Prostate gland (tissue), 2 donors: ENCODE data around the gene LBHD2.

Experiments
- POLR2A ChIP-seq: fragments of 450-650 bp; IDR thresholded peaks from one replicate; pipeline ENCODE4 v1.6.1; 2016; ENCODE audit warnings: antibody characterized with exemption, mild to moderate bottlenecking
- POLR2AphosphoS5 ChIP-seq: sonication (generic); formaldehyde crosslinking; IDR thresholded peaks from one replicate; pipeline ENCODE4 v1.6.1; 2017; ENCODE audit warnings: antibody characterized with exemption
- TF ChIP-seq, protein P1 (sequence below), 4 experiments: fragments of 200-600 bp in 2 of 4; fragments of 450-650 bp in 2 of 4; sonication (generic) in 2 of 4; IDR thresholded peaks; 1 replicate in 3 of 4; 2 replicates in 1 of 4; pipeline ENCODE4 v1.5.1; 2016 to 2019; ENCODE audit warnings: antibody characterized with exemption in 4 of 4, mild to moderate bottlenecking in 2 of 4, moderate library complexity in 2 of 4

DNA sequence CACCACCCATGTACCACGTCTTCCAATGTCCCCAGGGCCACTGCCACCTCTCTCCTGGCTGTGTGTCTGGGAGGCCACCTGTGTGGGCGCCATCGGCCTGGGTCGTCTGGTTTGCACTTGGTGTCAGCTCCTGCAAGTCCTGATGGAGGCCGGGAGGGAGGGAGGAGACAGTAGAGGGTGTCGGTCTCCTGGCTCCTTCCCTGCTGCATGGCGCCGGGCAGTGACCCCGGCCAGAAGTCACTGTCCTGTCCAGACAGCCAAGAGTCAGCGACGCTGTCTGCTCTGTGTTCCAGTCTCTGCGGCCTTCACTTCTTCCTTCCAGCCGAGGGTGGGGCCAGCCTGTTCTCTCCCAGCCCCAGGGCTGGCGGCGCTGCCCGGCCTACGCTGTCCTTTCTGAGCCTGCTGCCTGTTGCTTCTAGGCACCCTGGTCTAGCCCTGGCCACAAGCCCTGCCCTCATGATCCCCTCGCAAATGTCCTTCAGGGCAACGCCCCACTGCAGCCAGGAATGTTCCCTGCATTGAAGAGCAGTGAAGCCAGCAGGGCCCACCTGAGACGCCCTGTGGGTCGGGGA is 13.0 kb upstream of the LBHD2 start:
- TF ChIP-seq, protein P1, sequence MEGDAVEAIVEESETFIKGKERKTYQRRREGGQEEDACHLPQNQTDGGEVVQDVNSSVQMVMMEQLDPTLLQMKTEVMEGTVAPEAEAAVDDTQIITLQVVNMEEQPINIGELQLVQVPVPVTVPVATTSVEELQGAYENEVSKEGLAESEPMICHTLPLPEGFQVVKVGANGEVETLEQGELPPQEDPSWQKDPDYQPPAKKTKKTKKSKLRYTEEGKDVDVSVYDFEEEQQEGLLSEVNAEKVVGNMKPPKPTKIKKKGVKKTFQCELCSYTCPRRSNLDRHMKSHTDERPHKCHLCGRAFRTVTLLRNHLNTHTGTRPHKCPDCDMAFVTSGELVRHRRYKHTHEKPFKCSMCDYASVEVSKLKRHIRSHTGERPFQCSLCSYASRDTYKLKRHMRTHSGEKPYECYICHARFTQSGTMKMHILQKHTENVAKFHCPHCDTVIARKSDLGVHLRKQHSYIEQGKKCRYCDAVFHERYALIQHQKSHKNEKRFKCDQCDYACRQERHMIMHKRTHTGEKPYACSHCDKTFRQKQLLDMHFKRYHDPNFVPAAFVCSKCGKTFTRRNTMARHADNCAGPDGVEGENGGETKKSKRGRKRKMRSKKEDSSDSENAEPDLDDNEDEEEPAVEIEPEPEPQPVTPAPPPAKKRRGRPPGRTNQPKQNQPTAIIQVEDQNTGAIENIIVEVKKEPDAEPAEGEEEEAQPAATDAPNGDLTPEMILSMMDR (IDR thresholded peaks at IDR 0.05), result no peak
- no peak for TF ChIP-seq POLR2A
- no peak for TF ChIP-seq POLR2AphosphoS5
